NOMO-1 treated with dmso at 0.1 percent for 144 hours (cell line): Measurements from ENCODE around the gene ZNF283.
"Not testable (repeated sequence)": the region's sequence is repeated elsewhere in the genome, so short reads cannot be mapped to it uniquely, and the experiment has no call there.

Source experiments
- DNase-seq: peaks from one replicate; lab custom pipeline; 2025; ENCODE audit not compliant: unreplicated experiment; lab: John Stamatoyannopoulos, UW

The ZNF283 gene

DNA sequence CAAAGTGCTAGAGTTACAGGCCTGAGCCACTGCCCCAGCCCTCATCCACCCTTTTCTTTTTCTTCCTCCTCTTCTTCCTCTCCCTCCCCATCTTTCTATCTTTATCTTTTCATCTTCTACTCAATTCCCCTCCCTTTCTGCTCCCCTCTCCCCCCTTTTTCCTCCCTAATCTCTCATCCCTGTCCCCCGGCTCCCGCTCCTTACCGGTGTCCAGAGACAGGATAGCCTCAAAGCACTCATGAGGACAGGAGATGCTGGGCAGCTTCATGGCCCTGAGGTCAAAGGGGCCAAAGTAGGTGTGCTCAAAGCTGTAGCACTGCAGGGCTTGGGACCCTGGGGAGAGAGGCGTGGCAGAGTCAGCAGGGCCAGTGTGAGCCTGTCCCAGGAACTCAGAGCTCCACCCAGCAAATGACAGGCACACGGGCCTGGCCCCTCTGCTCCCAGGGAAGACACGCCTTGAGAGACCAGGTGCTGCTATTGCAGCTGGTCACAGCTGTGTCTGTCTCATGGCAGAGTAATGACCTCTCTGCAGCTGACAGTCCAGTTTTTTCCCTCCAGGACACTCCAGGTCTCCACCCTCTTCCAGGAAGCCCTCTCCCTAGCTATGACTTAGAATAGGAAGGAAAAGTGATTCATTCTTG lies 27.5 kb upstream of the ZNF283 start:
- no peak for DNase-seq

DNA sequence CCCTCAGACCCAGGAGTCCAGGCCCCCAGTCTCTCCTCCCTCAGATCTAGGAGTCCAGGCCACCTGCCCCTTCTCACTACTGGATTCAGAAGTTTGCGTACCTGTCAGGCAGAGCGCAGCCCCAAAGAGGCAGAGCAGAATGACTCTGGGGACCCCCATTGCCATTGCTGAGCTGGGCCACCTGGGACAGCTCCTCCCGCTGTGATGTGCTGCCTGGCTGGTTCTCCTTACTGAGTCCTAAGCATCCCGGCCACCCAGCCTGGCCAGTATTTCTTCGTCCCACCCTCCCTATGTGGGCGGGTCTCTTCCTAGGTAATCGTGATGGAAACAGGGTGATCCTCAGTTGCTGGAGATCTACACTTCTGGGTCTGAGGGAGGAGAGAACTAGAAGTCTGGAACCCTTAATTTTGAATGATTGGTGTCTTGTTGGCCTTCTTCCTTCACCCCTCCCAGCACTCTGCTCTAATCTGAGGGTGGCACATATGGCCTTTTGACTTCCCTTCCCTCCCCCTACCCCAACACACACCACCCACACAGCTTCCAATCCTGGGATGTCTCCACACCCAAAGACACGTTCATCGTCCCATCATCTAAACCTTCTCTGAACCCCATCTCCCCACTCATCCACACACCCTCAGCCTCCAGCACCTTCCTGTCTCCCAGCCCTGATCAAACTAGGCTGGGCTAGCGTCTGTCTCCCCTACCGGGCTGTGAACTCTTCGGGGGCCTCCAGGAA lies 24.7 kb upstream of the ZNF283 start, which contains the start of gene LYPD5:
Gene LYPD5, minus strand, starts transcription at position 232 of the 736 bp plus-strand sequence. Its CDS starts 67 bp downstream, at position 165.
- DNase-seq: no peak

GRCh38 chr19:43804432-43804831 lies 22.7 kb upstream of the ZNF283 start:
- no peak for DNase-seq

GRCh38 chr19:43806401-43806800 lies 20.7 kb upstream of the ZNF283 start:
- not testable (repeated sequence) for DNase-seq

GRCh38 chr19:43806848-43807247 lies 20.3 kb upstream of the ZNF283 start:
- no peak for DNase-seq

DNA sequence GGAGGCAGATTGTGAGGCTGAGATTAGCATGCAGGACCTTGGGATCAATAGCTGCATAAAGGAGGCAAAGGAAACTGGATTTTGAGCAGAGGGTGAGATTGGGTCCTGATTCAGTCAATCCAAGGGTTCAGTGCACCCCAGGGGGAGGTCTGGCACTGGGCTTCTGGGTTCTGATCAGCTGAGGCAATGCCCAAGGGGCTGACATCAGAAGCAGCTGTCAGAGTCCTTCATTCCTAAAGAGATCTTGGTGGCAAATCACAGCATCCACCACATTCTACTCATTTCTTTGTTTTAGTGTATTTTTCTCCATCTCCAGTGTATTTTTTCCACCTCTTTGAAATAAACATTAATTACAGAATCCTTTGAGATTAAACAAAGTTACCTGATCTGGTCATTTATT lies 19.5 kb upstream of the ZNF283 start:
- DNase-seq: no peak

- no peak for DNase-seq
Measured at GRCh38 chr19:43809762-43810696, 17.1 kb upstream of the ZNF283 start.

DNA sequence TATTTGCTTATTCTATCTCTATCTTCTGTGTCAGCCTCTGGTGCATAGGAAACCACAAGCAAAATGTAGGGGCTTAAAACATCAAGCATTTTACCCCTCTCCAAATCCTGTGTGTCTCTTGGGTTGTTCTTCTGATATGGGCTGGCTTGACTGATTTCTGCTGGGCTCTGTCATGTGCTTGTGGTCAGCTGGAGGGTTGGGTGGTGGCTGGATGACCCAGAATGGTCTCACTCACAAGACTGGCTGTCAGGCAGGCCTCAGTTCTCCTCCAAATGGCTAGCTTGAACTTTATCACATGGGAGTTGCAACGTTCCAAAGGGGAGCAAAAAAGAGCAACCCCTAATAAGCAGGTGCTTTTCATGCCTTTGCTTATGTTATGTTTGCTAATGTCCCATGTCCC lies 15.3 kb upstream of the ZNF283 start:
- DNase-seq: no peak

GRCh38 chr19:43812259-43812658 lies 14.9 kb upstream of the ZNF283 start:
- DNase-seq: no peak

DNA sequence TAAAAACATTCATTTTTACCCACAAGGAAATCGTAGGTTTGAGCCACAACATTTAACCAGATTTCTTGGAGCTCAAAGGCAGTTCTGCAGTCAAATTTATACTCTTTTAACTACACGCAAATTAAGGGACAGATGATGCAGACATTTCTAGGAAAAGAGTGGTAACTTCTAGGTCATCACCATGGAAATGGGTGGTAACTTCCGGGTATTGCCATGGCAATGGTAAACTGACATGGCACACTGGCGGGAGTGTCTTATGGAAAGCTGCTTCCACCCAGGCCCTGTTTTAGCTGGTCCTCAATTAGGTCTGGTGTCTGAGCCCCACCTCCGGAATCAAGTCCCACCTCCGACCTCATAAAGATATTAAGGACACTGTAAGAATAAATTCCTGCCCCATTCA lies 14.4 kb upstream of the ZNF283 start:
- no peak for DNase-seq

DNA sequence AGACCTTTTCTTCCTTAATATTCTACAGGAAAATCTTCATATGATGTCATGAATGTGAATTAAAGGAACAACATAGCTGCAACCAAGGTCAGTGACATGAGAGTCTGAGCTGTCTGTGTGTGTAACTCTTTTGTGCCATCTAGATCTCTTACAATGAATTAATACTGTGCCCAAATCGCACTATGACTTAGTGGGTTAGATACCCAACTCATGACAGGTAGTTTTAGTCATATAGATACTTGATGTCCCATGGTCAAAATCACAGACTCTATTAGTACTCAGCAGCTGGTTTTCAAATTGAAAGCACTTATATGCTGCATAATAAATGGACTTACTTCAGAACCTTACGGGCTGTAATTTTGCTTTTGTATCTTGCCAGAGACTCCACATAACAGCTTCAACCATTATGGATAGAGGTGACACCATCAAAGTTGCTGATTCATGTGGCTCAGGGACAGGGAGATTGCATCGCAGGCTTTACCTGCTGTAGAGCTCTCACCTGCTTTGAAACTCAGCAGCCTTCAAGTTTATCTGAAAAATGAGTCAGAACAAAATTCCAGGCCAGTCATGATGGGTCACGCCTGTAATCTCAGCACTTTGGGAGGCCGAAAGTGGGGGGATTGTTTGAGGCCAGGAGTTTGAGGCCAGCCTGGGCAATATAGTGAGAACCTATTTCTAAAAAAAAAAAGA lies 12.3 kb upstream of the ZNF283 start:
- no peak for DNase-seq

DNA sequence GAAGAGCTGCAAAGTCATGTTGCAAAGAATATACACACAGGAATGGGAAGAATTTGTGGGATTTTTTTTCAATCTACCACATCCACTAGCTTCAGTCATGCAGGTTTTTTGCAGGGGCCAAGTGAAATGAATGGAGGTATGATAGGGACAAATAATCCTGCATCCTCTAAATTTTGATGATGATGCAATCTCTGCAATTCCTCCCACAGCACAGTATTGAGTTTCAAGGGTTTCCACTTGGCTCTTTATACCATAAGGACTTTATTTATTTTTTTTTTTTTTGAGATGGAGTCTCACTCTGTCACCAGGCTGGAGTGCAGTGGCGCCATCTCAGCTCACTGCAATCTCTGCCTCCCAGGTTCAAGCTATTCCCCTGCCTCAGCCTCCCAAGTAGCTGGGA lies 9.7 kb upstream of the ZNF283 start:
- not testable (repeated sequence) for DNase-seq

GRCh38 chr19:43818500-43818899 lies 8.6 kb upstream of the ZNF283 start:
- no peak for DNase-seq

- DNase-seq: no peak
Measured at GRCh38 chr19:43820098-43820883, 6.8 kb upstream of the ZNF283 start.

- DNase-seq: no peak
Measured at GRCh38 chr19:43820884-43821215, 6.3 kb upstream of the ZNF283 start.

DNA sequence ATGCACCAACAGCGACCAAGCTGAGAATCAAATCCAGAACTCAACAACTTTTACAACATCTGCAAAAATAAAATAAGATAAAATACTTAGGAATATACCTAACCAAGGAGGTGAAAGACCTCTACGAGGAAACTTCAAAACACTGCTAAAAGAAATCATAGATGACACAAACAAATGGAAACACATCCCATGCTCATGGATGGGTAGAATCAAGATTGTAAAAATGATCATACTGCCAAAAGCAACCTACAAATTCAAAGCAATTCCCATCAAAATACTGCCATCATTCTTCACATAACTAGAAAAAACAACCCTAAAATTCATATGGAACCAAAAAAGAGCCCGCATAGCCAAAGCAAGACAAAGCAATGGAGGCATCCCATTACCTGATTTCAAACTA lies 3.3 kb upstream of the ZNF283 start:
- not testable (repeated sequence) for DNase-seq

DNA sequence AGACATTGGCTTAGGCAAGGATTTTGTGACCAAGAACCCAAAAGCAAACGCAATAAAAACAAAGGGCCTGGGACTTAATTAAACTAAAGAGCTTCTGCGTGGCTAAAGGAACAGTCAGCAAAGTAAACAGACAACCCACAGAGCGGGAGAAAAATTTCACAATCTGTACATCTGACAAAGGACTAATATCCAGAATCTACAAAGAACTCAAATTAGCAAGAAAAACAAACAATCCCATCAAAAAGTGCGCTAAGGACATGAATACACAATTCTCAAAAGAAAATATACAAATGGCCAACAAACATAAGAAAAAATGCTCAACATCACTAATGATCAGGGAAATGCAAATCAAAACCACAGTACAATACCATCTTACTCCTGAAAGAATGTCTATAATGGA lies 2.5 kb upstream of the ZNF283 start:
- not testable (repeated sequence) for DNase-seq

DNA sequence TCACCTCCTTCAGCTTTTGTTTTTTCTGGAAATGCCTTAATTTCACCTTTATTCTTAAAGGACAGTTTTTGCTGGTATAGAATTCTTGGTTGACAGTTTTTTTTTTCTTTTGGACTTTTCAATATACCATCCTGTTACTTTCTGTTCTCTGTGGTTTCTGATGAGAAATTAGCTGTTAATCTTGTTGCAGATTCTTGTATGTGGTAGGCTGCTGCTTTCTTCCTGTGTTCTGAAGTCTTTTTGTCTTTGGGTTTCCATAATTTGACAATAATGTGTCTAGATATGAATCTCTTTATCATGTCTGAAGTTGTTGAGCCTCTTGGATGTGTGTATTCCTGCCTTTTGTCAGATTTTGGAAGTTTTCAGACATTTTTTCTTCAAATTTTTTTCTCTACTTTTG lies 12.0 kb downstream of the ZNF283 start:
- no peak for DNase-seq

- DNase-seq: no peak
Measured at GRCh38 chr19:43842007-43842406, 14.9 kb downstream of the ZNF283 start.

- DNase-seq: no peak
Measured at GRCh38 chr19:43847246-43847645, 20.1 kb downstream of the ZNF283 start.
